Endothelial cell of umbilical vein (primary cell): Measurements from ENCODE around the gene CDC42BPB.

Experiments
- EZH2 ChIP-seq: IDR thresholded peaks from 2 replicates; pipeline ENCODE4 v1.6.1; 2012; ENCODE audit warnings: borderline replicate concordance, low read depth, mild to moderate bottlenecking, moderate library complexity, low read length, inconsistent platforms; ENCODE audit not compliant: severe bottlenecking
- POLR2A ChIP-seq: IDR thresholded peaks from 2 replicates; pipeline ENCODE4 v1.6.1; 2012; ENCODE audit warnings: low read depth, mild to moderate bottlenecking, control low read depth, low read length
- TF ChIP-seq, protein P1 (sequence below), 2 donors: IDR thresholded peaks; 1 replicate in 1 of 2; 2 replicates in 1 of 2; pipeline ENCODE4 v1.5.1; 2011; ENCODE audit warnings: low read length in 2 of 2, mild to moderate bottlenecking in 2 of 2, moderate library complexity in 2 of 2, control low read depth in 1 of 2, inconsistent platforms in 1 of 2, low read depth in 1 of 2; ENCODE audit not compliant: insufficient read depth in 1 of 2; ENCODE audit errors: extremely low read depth in 1 of 2

DNA sequence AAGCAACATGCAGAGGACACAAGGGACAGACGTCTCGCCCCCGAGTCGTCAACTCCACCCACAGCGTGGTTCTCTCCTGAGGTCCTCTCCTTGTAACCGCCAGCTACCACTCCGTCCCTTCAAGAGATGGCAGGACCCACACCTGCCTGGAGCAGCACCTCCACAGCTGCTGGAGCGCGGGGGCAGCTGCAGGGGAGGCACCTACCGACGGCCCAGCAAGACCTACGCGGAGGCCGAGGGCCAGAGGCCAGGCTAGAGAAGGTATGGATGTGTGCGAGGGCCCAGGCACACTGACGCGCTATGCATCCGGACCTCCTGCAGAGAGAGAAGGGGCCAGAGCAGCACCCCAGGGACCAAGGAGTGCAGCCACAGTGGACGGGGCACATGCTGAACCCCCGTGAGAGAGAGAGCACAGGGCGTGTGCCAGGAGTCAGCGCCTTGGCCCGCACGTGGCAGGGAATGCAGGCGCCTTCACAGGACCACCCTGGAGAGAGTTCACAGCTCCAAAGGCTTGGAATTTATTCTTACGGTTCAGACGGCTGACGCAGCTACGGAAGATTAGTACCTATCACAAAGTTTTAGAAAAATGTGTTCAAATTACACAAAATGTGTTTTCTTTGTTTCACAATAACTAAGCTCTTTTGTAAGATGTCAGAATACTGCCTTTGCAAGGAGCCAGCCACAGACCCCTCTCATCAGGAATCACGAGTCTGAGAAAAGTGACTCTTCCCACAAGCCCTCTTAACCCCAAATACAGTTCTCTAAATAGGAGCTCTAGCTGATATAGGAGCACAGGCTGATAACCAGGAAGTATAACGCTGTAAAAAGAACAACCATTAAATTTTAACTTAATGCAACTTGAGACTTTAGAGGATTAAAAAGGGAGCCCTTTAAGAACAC, 36.8 kb downstream of the CDC42BPB start:
- TF ChIP-seq, protein P1, sequence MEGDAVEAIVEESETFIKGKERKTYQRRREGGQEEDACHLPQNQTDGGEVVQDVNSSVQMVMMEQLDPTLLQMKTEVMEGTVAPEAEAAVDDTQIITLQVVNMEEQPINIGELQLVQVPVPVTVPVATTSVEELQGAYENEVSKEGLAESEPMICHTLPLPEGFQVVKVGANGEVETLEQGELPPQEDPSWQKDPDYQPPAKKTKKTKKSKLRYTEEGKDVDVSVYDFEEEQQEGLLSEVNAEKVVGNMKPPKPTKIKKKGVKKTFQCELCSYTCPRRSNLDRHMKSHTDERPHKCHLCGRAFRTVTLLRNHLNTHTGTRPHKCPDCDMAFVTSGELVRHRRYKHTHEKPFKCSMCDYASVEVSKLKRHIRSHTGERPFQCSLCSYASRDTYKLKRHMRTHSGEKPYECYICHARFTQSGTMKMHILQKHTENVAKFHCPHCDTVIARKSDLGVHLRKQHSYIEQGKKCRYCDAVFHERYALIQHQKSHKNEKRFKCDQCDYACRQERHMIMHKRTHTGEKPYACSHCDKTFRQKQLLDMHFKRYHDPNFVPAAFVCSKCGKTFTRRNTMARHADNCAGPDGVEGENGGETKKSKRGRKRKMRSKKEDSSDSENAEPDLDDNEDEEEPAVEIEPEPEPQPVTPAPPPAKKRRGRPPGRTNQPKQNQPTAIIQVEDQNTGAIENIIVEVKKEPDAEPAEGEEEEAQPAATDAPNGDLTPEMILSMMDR (IDR thresholded peaks at IDR 0.05; ENCODE audit: extremely low read depth in 1 of 2, insufficient read depth in 1 of 2, low read depth in 1 of 2, low read length in 2 of 2), result no peak
- TF ChIP-seq EZH2, result no peak
- no peak for TF ChIP-seq POLR2A
